HG02981 (cell line): ENCODE data around the gene FGGY.
"Not testable (repeated sequence)": the region's sequence is repeated elsewhere in the genome, so short reads cannot be mapped to it uniquely, and the experiment has no call there.

Source experiments
- ATAC-seq: cut with Tn5 transposase; IDR thresholded peaks from one replicate; pipeline ENCODE4 v1.9.1; 2021; ENCODE audit warnings: mild to moderate bottlenecking, moderate library complexity; ENCODE audit not compliant: unreplicated experiment

FGGY gene

GRCh38 chr1:59561796-59562195, 264.9 kb downstream of the FGGY start:
- peak; percentile 39 for ATAC-seq

DNA sequence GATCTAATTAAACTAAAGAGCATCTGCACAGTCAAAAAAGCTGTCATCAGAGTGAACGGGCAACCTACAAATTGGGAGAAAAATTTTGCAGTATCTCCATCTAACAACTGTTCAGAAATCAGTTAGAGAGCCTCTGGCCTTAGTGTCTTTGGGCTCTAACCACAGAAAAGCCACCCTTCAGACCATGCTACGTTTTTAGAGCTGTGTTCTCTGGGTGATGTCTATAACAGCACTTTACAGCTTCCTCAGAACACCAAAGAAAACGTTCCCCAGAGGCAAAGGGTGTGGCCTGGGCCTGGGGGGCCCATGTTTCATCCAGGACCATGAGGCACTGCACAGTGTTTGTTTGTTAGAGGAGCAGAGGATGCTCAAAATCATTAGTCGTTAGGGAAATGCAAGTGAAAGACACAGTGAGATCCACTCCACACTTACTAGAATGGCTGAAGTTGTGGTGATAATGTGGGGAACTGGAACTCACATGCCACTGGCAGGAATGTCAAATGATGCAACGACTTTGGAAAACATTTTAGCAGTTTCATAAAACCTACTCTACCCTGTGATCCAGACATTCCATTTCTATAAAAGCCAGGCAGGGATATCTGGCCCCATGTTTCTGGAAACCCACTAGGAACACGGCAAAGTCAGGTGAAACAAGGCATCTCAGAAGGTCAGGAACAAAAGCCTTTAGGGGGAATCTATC, 267.4 kb downstream of the FGGY start:
- ATAC-seq: no peak

DNA sequence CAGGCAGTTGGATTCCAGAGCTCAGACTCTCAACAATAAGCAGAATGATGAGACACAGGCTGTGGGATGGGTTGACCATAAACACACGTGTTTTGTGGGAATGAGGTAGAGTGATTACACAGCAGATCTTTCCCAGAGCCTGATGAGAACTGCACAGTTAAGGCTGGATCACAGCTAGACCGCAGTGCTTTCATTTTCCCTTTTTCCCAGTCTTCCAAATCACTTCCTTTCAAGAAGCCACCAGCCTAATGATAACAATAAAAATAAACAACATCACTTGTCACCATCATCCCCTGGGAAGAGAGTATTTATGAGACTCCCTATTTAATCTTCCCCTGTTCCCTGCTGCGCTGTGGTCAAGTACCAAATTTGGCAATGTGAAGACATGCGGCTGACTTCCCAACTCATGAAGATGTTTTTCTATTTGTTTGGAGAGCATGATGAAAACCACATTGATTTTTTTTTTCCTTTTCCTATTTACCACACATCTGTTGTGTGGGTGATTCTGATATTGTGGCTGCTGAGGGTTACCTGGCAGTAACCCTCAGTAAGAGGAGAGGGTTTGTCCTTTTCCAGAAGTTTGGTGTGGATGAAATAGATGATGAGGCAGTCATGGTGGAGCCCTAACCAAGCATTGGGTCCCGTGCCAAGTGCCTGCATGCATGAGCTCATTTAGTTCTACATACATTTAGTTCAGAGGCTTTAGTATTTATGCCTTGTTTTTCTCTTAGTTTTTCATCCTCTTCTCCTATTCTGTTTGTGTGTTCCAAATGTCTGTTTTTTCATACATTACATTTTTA, 268.9 kb downstream of the FGGY start:
- no peak for ATAC-seq

DNA sequence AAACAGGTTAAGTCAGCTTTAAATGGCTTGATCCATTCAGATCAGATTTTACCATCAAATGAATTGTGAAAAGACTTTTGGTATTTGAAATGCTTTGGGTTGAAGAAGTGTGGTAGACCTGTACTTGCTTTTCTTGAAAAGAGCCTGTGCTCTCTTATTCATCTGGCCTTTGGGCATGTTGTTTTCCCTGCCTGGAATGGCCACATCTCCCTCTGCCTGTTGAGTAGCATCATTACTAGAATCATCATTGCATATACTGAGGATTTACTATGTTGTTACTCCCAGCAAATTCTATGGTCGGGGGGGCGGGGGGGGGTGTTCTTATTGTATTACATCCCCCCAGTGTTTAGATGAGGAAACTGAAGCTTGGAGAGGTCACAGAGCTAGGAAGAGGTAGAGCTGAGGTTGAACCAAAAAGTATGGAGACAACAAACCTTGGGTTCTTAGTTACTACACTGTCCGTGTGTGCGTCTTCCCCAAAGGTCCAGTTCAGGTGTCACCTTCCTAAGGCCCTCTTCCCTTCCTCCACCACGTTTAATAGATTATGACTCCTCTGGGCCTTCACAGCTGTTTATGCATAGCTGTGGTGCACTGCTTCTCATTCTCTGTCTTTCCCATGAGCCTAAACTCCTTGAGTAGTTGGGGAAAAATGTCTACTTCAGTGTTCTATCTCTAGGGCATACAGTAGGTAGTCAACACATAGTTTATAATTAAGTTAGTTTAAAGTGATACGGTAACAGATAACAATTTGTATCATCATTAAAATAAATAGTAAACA, 271.5 kb downstream of the FGGY start:
- no peak for ATAC-seq

GRCh38 chr1:59569198-59569597, 272.3 kb downstream of the FGGY start:
- no peak for ATAC-seq

- no peak for ATAC-seq
Observed at GRCh38 chr1:59570524-59570923, 273.6 kb downstream of the FGGY start.

DNA sequence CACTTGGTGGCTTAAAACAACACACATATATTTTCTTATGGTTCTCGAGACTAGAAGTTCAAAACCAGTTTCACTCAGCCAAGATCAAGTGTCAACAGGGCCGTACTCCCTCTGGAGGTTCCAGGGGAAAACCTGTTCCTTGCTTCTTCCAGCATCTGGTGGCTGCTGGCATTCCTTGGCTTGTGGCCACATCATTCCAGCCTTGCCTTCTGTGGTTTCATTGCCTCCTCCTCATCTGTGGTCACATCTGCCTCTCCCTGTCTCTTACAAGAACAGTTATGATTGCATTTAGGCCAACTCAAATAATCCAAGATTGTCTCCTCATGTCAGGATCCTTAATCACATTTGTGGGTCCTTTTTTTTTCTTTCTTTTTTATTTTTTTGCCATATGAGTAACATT, 277.2 kb downstream of the FGGY start:
- no peak for ATAC-seq

DNA sequence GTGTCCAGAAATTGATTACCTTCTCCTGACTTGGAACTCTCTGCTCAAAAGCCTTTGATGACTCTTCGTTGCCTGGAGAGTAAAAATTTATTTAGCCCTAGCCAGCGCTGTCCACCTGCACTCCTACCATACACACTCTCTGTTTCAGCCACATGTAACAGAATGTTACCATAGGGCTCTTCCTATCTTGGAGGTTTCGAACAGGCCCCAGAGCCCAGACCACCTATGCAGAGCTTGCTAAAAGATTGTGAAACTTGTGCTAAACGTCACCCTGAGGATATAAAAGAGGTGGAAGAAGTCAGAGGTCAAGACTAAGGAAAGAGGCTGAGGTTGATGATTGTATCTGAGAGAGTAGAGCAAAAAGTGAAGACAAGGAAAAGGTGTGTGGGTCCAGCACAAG, 280.9 kb downstream of the FGGY start:
- ATAC-seq: peak; percentile 90

DNA sequence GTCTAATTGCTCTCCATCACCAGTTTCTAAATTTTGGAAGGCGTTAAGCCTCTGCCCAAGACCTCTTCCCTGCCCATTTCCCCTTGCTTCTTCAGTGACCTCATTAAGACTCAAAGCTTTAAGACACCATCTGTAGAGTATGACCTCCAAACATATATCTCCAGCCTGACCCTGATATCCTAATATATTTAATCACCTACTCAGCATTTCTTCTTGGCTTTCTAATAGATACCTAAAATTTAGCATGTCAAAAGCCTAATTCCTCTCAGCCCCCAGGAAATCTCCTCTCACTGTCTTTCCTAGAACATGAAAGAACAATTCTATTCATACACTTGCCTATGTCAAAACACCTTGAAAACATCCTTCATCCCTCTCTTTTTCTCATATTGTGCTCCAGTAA, 282.3 kb downstream of the FGGY start:
- ATAC-seq: no peak

DNA sequence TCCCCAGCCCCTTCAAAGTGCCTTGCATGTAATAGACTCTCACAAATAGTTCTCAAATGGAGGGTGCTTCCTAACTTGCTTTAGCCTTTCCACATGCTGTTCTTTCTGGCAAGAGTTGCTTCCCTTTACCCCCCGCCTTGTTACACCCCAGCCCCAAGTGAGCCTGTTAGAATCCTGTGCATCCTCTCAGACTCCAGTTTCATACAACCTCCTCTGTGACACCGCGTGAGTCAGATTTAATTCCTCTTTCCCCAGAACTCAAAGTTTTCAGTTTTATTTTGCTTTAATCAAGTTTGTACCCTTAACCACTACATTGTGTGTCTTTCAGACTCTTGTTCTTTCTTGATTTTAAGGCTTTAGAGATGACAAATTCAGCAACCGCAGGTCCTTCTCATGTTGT, 283.4 kb downstream of the FGGY start:
- no peak for ATAC-seq

GRCh38 chr1:59592410-59592809, 295.5 kb downstream of the FGGY start:
- ATAC-seq: not testable (repeated sequence)

GRCh38 chr1:59592924-59593323, 296.0 kb downstream of the FGGY start:
- peak; percentile 54 for ATAC-seq

DNA sequence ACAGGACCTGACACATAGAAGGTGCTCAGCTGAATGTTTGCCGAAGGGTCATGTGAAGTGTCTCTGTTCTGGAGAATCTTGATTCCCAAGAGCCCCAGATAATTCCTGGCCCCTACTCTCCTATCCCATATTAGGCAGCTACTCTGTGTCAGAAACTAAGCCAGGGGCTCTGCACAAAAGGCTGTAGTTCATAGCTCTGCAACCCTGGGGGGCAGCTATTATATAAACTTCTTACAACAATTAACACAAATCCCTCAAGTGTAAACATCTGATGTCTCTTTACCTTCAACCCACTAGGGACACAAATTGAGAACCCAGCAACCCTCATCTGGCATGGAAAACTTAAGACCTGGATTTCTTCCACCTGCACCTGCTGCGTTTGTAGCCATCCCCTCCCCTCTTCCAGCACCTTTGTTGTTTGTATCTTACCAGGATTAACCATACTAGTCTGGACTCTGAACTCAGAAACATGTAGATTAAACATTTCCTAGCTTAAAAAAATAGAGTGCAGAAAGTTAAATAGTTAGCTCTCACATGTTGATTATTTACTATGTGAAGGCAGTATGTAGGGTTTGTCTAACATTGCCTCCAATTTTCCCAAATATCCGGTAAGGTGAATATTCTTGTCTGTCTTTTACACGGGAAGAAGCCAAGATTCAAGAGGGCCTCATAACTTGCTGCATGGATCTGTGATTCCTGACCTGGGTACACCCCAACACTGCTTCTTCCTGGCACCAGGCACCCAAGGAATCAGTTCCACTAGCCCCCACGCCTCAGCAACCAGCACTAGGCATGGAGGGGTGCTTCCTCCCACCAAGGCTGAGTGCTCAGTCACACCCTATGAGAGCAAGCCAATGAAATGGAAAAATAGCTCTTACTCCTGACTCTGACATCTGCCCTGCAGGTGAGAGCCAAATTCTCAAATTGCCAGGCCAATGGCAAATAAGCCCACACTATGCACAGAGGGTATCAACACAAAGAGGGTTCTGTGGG, 297.2 kb downstream of the FGGY start:
- ATAC-seq: no peak

DNA sequence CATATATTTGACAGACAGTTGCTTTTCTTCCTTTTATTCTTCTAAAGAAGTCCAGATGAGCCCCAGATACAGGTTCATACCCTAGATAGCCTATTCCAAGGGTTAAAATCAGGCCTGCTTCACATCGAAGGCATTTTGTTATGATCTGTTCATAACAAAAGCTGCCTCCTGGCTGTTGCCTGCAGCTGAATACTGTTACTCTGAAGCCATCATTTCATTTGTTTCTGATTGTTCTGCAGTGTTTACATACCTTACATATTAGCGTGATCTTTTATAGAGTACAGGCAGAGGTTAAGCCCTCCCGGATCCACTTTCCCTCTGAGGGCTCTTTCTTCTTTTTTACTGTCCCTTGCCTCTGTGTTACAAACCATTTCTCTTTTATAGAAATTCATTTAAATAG, 298.9 kb downstream of the FGGY start:
- ATAC-seq: no peak

DNA sequence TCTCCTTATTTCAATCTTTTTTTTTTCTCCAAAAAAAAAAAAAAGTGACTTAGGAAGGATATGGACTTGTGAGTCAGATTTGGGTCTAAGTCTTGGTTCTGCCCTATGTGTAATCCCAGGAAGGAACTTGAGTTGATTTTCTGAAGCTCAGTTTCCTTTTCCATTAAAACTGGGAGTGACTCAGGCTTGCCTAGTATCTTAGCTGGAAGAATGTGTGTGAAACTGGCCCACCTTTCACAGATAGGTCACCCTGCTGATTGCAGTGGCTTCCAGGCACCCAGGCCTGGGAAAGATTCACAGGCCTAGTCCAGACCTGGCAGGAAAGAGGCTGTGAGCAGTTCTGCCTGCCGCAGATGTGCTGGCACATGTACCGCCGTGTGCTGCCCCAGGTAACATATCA, 299.5 kb downstream of the FGGY start:
- ATAC-seq: no peak

DNA sequence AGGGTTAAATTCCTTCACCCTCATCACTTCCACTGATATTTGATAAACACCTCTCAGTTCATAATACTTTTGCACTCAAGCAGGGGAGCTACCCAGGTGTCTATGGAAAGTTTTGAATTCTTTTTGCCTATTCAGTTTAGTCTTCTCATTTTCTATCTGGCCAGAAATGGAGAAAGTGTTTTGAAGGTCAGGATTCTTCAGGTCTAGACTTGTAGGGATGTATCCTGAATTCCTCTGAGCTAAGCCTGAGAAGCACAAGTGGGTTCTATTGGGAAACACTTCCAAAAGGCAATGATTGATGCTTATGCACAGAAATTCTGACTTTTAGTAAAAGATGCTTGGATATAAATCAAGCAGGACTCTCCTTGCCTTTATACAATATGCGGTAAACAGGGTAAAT, 300.1 kb downstream of the FGGY start:
- no peak for ATAC-seq

DNA sequence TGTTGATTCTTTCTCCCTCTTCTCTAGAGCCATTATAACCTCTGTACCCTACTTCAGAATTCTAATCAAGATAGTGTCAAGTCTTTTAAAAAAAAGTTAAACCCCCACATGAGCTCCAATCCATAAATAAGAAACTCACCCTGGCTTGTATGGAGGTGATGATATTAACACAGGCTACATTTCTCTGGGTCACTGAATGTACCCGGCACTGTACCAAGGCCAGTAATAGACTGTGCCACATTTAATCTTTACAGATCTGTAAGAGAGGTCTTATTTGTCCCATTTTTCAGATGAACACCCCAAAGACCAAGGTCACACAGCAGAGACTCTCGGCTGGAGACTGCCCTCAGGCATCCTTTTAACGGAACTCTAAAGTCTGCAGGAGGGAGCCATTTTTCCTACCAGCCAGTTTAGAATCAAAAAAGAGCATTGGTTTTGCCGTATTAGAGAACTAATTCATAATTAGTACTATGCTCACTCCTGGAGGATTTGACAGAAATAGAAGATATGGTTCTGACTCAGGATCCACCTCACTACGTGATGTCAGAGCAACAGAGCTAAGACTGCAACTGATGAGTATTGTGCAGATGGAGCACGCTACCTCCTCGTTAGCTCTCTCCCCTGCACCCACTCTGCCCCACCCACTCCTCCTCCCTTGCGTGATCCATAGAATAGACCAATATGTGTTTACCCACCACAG, 300.7 kb downstream of the FGGY start:
- ATAC-seq: no peak

DNA sequence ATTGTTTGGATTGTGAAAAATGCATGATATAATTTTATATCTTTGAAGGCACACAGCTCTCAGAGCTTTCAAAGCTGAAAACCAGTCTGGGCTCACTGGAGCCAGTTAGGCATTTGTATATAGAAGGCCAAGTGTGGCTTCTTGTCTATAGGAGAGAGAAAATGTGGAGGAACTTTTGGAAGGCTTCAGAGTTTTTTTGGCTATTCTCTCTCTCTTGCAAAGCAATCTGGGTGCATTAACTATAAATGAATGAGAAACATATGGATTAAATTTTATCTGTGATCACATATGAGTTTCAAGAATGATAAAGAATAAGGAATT, 301.2 kb downstream of the FGGY start:
- no peak for ATAC-seq

- ATAC-seq: no peak
Observed at GRCh38 chr1:59601041-59601441, 304.1 kb downstream of the FGGY start.

GRCh38 chr1:59601811-59602210, 304.9 kb downstream of the FGGY start:
- ATAC-seq: no peak
